ENCODE measurements around the gene NCOA3.
"Not testable (repeated sequence)": the region's sequence is repeated elsewhere in the genome, so short reads cannot be mapped to it uniquely, and the experiment has no call there.

NCOA3 gene

GRCh38 chr20:47460761-47461112 lies 41.0 kb upstream of the NCOA3 start:
- H3K4me1 ChIP-seq (ENCODE audit: control insufficient read depth in 1 of 2, insufficient read depth in 2 of 2, low read length in 2 of 2); H3K4me3 ChIP-seq (ENCODE audit: low read depth in 1 of 2, low read length in 2 of 2); H3K27me3 ChIP-seq (ENCODE audit: low read depth, low read length); H3K27ac ChIP-seq (ENCODE audit: low read length); H3K9me3 ChIP-seq (ENCODE audit: control insufficient read depth in 1 of 2, low read length in 2 of 2); H3K36me3 ChIP-seq (ENCODE audit: control insufficient read depth in 1 of 2, insufficient read depth in 2 of 2, low read length in 2 of 2): not testable (repeated sequence)

GRCh38 chr20:47461120-47461685 lies 40.5 kb upstream of the NCOA3 start:
- H3K27me3 ChIP-seq (ENCODE audit: low read depth, low read length) = no peaks in the 10 kb centered on the region

GRCh38 chr20:47461906-47462305 lies 39.8 kb upstream of the NCOA3 start:
- not testable (repeated sequence) for H3K27ac ChIP-seq (ENCODE audit: low read length); H3K9me3 ChIP-seq (ENCODE audit: control insufficient read depth in 1 of 2, low read length in 2 of 2); H3K36me3 ChIP-seq (ENCODE audit: control insufficient read depth in 1 of 2, insufficient read depth in 2 of 2, low read length in 2 of 2); H3K4me3 ChIP-seq (ENCODE audit: low read depth in 1 of 2, low read length in 2 of 2); H3K4me1 ChIP-seq (ENCODE audit: control insufficient read depth in 1 of 2, insufficient read depth in 2 of 2, low read length in 2 of 2); H3K27me3 ChIP-seq (ENCODE audit: low read depth, low read length)

More at GRCh38 chr20:47461120-47461685, 40.5 kb upstream of the NCOA3 start:
- H3K4me3 ChIP-seq (ENCODE audit: low read depth in 1 of 2, low read length in 2 of 2) = no peak overlapping the region
- no peaks in the 10 kb centered on the region for H3K9me3 ChIP-seq (ENCODE audit: control insufficient read depth in 1 of 2, low read length in 2 of 2)
- no peak overlapping the region for H3K27ac ChIP-seq (ENCODE audit: low read length)
- no peaks in the 10 kb centered on the region for H3K4me1 ChIP-seq (ENCODE audit: control insufficient read depth in 1 of 2, insufficient read depth in 2 of 2, low read length in 2 of 2)
- no peaks in the 10 kb centered on the region for H3K36me3 ChIP-seq (ENCODE audit: control insufficient read depth in 1 of 2, insufficient read depth in 2 of 2, low read length in 2 of 2)

- Histone ChIP-seq H3K27ac (ENCODE audit: low read length) (no peak overlapping the region), H3K4me1 (ENCODE audit: control insufficient read depth in 1 of 2, insufficient read depth in 2 of 2, low read length in 2 of 2) (no peaks in the 10 kb centered on the region), H3K9me3 (ENCODE audit: control insufficient read depth in 1 of 2, low read length in 2 of 2) (no peaks in the 10 kb centered on the region), H3K27me3 (ENCODE audit: low read depth, low read length) (no peaks in the 10 kb centered on the region), H3K36me3 (ENCODE audit: control insufficient read depth in 1 of 2, insufficient read depth in 2 of 2, low read length in 2 of 2) (no peaks in the 10 kb centered on the region), H3K4me3 (ENCODE audit: low read depth in 1 of 2, low read length in 2 of 2) (no peak overlapping the region)
These were observed 37.1 kb upstream of the NCOA3 start for GRCh38 chr20:47464380-47465101.

- Histone ChIP-seq H3K27ac (ENCODE audit: low read length) (no peak overlapping the region), H3K27me3 (ENCODE audit: low read depth, low read length) (no peaks in the 10 kb centered on the region), H3K36me3 (ENCODE audit: control insufficient read depth in 1 of 2, insufficient read depth in 2 of 2, low read length in 2 of 2) (no peaks in the 10 kb centered on the region), H3K9me3 (ENCODE audit: control insufficient read depth in 1 of 2, low read length in 2 of 2) (no peaks in the 10 kb centered on the region), H3K4me3 (ENCODE audit: low read depth in 1 of 2, low read length in 2 of 2) (no peak overlapping the region), H3K4me1 (ENCODE audit: control insufficient read depth in 1 of 2, insufficient read depth in 2 of 2, low read length in 2 of 2) (no peaks in the 10 kb centered on the region)
These were observed 36.2 kb upstream of the NCOA3 start for GRCh38 chr20:47465335-47466090.

GRCh38 chr20:47466213-47466612 lies 35.5 kb upstream of the NCOA3 start:
- Histone ChIP-seq H3K4me1 (ENCODE audit: control insufficient read depth in 1 of 2, insufficient read depth in 2 of 2, low read length in 2 of 2) (no peaks in the 10 kb centered on the region), H3K9me3 (ENCODE audit: control insufficient read depth in 1 of 2, low read length in 2 of 2) (no peaks in the 10 kb centered on the region), H3K4me3 (ENCODE audit: low read depth in 1 of 2, low read length in 2 of 2) (no peak overlapping the region), H3K36me3 (ENCODE audit: control insufficient read depth in 1 of 2, insufficient read depth in 2 of 2, low read length in 2 of 2) (no peaks in the 10 kb centered on the region), H3K27ac (ENCODE audit: low read length) (no peak overlapping the region), H3K27me3 (ENCODE audit: low read depth, low read length) (no peaks in the 10 kb centered on the region)

GRCh38 chr20:47466704-47467459 lies 34.8 kb upstream of the NCOA3 start:
- Histone ChIP-seq H3K9me3 (ENCODE audit: control insufficient read depth in 1 of 2, low read length in 2 of 2) (no peaks in the 10 kb centered on the region), H3K27ac (ENCODE audit: low read length) (no peak overlapping the region), H3K27me3 (ENCODE audit: low read depth, low read length) (no peaks in the 10 kb centered on the region)

GRCh38 chr20:47468290-47469050 lies 33.2 kb upstream of the NCOA3 start:
- Histone ChIP-seq H3K27ac (ENCODE audit: low read length) (no peak overlapping the region), H3K9me3 (ENCODE audit: control insufficient read depth in 1 of 2, low read length in 2 of 2) (no peaks in the 10 kb centered on the region), H3K27me3 (ENCODE audit: low read depth, low read length) (no peaks in the 10 kb centered on the region), H3K4me1 (ENCODE audit: control insufficient read depth in 1 of 2, insufficient read depth in 2 of 2, low read length in 2 of 2) (no peaks in the 10 kb centered on the region), H3K36me3 (ENCODE audit: control insufficient read depth in 1 of 2, insufficient read depth in 2 of 2, low read length in 2 of 2) (no peaks in the 10 kb centered on the region), H3K4me3 (ENCODE audit: low read depth in 1 of 2, low read length in 2 of 2) (no peak overlapping the region)

More at GRCh38 chr20:47466704-47467459, 34.8 kb upstream of the NCOA3 start:
- Histone ChIP-seq H3K4me1 (ENCODE audit: control insufficient read depth in 1 of 2, insufficient read depth in 2 of 2, low read length in 2 of 2) (no peaks in the 10 kb centered on the region), H3K36me3 (ENCODE audit: control insufficient read depth in 1 of 2, insufficient read depth in 2 of 2, low read length in 2 of 2) (no peaks in the 10 kb centered on the region), H3K4me3 (ENCODE audit: low read depth in 1 of 2, low read length in 2 of 2) (no peak overlapping the region)

- H3K4me3 ChIP-seq (ENCODE audit: low read depth in 1 of 2, low read length in 2 of 2) = no peak overlapping the region
- H3K36me3 ChIP-seq (ENCODE audit: control insufficient read depth in 1 of 2, insufficient read depth in 2 of 2, low read length in 2 of 2) = no peaks in the 10 kb centered on the region
- H3K27ac ChIP-seq (ENCODE audit: low read length) = no peak overlapping the region
- no peaks in the 10 kb centered on the region for H3K4me1 ChIP-seq (ENCODE audit: control insufficient read depth in 1 of 2, insufficient read depth in 2 of 2, low read length in 2 of 2)
- no peaks in the 10 kb centered on the region for H3K9me3 ChIP-seq (ENCODE audit: control insufficient read depth in 1 of 2, low read length in 2 of 2)
- no peaks in the 10 kb centered on the region for H3K27me3 ChIP-seq (ENCODE audit: low read depth, low read length)
These were observed 26.2 kb upstream of the NCOA3 start for GRCh38 chr20:47475419-47476044.

- Histone ChIP-seq H3K27ac (ENCODE audit: low read length) (no peak overlapping the region), H3K36me3 (ENCODE audit: control insufficient read depth in 1 of 2, insufficient read depth in 2 of 2, low read length in 2 of 2) (no peaks in the 10 kb centered on the region), H3K4me1 (ENCODE audit: control insufficient read depth in 1 of 2, insufficient read depth in 2 of 2, low read length in 2 of 2) (no peaks in the 10 kb centered on the region), H3K4me3 (ENCODE audit: low read depth in 1 of 2, low read length in 2 of 2) (no peak overlapping the region), H3K9me3 (ENCODE audit: control insufficient read depth in 1 of 2, low read length in 2 of 2) (no peaks in the 10 kb centered on the region), H3K27me3 (ENCODE audit: low read depth, low read length) (no peaks in the 10 kb centered on the region)
These were observed 25.2 kb upstream of the NCOA3 start for GRCh38 chr20:47476452-47476851.

Measured in muscle layer of duodenum (tissue), 2 donors.